Fibroblast of the aortic adventitia (primary cell): ENCODE data around the gene YTHDC1. TPM values are rescaled to one million over a fixed set of nuclear protein-coding genes. Genes with fewer than 3 reads are reported as not detected.

Experiments used
- DNase-seq: peaks from one replicate; pipeline ENCODE4 v3.0.0-alpha.2; 2010; ENCODE audit warnings: low read depth
- H3K4me3 ChIP-seq: 2 replicates; pipeline ENCODE4 v1.5.1; 2011; ENCODE audit warnings: low read depth, mild to moderate bottlenecking, control low read depth, low read length, moderate library complexity
- CTCF ChIP-seq: IDR thresholded peaks from 2 replicates; pipeline ENCODE4 v1.5.1; 2011; ENCODE audit warnings: mild to moderate bottlenecking, low read length, control low read depth, inconsistent platforms; ENCODE audit not compliant: insufficient read depth
- total RNA-seq: library from RNA; depleted of rRNA; stranded (reverse); fragments of >200 nt; gene quantifications from 2 replicates; pipeline ENCODE4 v1.2.3, GENCODE V29; 2012; ENCODE audit warnings: low replicate concordance

Gene YTHDC1
- total RNA-seq, 1 donor, result 39.3 TPM

GRCh38 chr4:68346461-68346860 lies 3.4 kb downstream of the YTHDC1 start:
- no peak overlapping the region for H3K4me3 ChIP-seq
- no peak for TF ChIP-seq CTCF
- no peak for DNase-seq

DNA sequence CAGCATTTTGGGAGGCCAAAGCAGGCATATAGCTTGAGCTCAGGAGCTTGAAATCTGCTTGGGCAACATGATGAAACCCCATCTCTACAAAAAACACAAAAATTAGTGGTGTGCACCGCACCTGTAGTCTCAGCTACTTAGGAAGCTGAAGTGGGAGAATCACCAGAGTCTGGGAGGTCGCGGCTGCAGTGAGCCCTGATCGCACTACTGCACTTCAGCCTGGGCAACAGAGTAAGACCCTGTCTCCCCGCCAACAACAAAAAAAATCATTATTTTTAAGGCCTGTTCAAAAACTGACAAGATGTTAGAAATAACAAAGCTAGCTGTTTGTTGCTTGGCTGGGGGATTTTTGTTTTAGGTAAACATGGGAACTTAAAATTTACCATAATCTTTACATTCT lies 5.1 kb downstream of the YTHDC1 start:
- no peak for TF ChIP-seq CTCF
- no peak for DNase-seq
- no peak overlapping the region for H3K4me3 ChIP-seq

GRCh38 chr4:68344049-68344448 lies 5.8 kb downstream of the YTHDC1 start:
- TF ChIP-seq CTCF, result no peak
- H3K4me3 ChIP-seq, result no peak overlapping the region
- no peak for DNase-seq

GRCh38 chr4:68342134-68342533 lies 7.8 kb downstream of the YTHDC1 start:
- no peak for TF ChIP-seq CTCF
- DNase-seq, result peak; percentile 46
- no peak overlapping the region for H3K4me3 ChIP-seq

DNA sequence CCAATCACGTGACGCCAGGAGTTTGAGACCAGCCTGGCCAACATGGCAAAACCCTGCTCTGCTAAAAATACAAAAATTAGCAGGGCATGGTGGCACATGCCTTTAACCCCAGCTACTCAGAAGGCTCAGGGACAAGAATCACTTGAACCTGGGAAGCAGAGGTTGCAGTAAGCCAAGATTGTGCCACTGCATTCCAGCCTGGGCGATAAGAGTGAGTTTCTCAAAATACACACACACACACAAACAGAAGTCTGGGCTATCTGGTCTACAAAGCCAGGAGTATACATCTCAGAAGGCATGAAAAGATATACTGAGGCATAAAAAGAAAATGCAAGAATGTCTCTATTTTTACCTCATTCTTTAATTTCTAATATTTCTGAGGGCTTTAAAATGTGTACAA lies 11.3 kb downstream of the YTHDC1 start:
- H3K4me3 ChIP-seq, result no peak overlapping the region
- DNase-seq, result no peak
- no peak for TF ChIP-seq CTCF

- H3K4me3 ChIP-seq, result no peak overlapping the region
- DNase-seq, result no peak
- no peak for TF ChIP-seq CTCF
These were observed 12.4 kb downstream of the YTHDC1 start for GRCh38 chr4:68337522-68337921.

DNA sequence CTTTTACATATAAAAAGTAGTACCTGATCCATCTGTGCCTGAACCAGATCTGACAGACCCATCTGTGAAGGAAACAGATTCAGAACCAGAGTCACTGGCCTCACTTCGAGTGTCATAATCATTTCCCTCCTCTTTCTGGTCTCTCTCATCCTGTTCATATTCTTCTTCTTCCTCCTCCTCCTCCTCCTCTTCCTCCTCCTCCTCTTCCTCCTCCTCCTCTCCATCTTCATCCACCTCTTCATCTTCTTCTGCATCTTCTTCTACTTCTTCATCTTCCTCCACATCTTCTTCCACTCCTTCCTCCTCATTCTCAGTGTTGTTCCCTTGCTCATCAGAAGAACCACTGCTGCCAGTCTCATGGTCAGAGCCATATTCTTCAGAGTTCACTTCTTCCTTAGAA lies 12.9 kb downstream of the YTHDC1 start:
- no peak for DNase-seq
- H3K4me3 ChIP-seq, result no peak overlapping the region
- TF ChIP-seq CTCF, result no peak
